Spleen (tissue), 7 donors: ENCODE data around the gene TBCD.

Experiments
- CTCF ChIP-seq, 11 experiments: fragments of 200-600 bp in 7 of 11; fragments of 450-650 bp in 4 of 11; sonication (generic) in 4 of 11; IDR thresholded peaks in 8 of 11; conservative IDR thresholded peaks in 3 of 11; 1 replicate in 7 of 11; 2 replicates in 4 of 11; pipeline versions ENCODE4 v1.4.0 to v1.8.0; 2016 to 2021; ENCODE audit warnings: antibody characterized with exemption in 11 of 11, inconsistent platforms in 4 of 11, mild to moderate bottlenecking in 1 of 11
- POLR2AphosphoS5 ChIP-seq, 3 donors: sonication (generic); formaldehyde crosslinking; IDR thresholded peaks; one replicate each; pipeline ENCODE4 v1.5.1; 2017; ENCODE audit warnings: antibody characterized with exemption in 3 of 3
- donor health status: DM: no; HTN: no; CAD: no; lungs with moderate emphysema.
- donor health status: DM: no; HTN: no; CAD: no.
- donor health status: DM: no; HTN: no; CAD: no.

GRCh38 chr17:82734987-82735866, 16.6 kb upstream of the TBCD start, which contains the start of gene FN3K:
- TF ChIP-seq CTCF (IDR thresholded peaks at IDR 0.05 in 8 of 11, conservative IDR thresholded peaks at IDR 0.05 in 3 of 11) (no peak), POLR2AphosphoS5 (IDR thresholded peaks at IDR 0.05) (peak; percentile 45 to 69 (median 60))
